Measurements from ENCODE around the gene SLC22A1. TPM values are rescaled to one million over a fixed set of nuclear protein-coding genes. Genes with fewer than 3 reads are reported as not detected.

SLC22A1 gene
- total and polyA plus RNA-seq, 2 of the 4 experiments (the other 2 are of a cell fraction), result 0.10 TPM; not detected in 1

- no peak overlapping the region for H2AFZ ChIP-seq (replicated peaks; ENCODE audit: low read length, poor library complexity)
- no CpG with 5 or more reads among the region's 2 CpGs for WGBS, 2 experiments (ENCODE audit: extremely low coverage in 2 of 2, insufficient read length in 1 of 2)
- no peak overlapping the region for H2BK120ac ChIP-seq (ENCODE audit: low read depth, low read length)
- POLR2A ChIA-PET (ENCODE audit: unreplicated experiment), result no interaction called here
- H3K27ac ChIP-seq (ENCODE audit: insufficient read depth, low read length), result no peak overlapping the region
- no peak overlapping the region for H3K4me2 ChIP-seq (ENCODE audit: low read depth, low read length)
- H3K9me1 ChIP-seq (ENCODE audit: insufficient read depth, low read length), result no peaks in the 10 kb centered on the region
- H3K36me3 ChIP-seq (ENCODE audit: control insufficient read depth, insufficient read depth, low read length), result no peaks in the 10 kb centered on the region
- no peak overlapping the region for H3K56ac ChIP-seq (ENCODE audit: extremely low read depth, insufficient read depth, low read length)
- no peak overlapping the region for H2BK20ac ChIP-seq (ENCODE audit: low read depth, low read length)
- BruUV-seq (replicated peaks), result no TSS peak
- H2BK15ac ChIP-seq (ENCODE audit: low read depth, low read length), result no peak overlapping the region
- no peak overlapping the region for H3K4me3 ChIP-seq (ENCODE audit: insufficient read depth, low read depth, low read length)
- TF ChIP-seq MAFK (IDR thresholded peaks at IDR 0.05; ENCODE audit: low read depth, low read length) (no peak), RAD21 (IDR thresholded peaks at IDR 0.05; ENCODE audit: low read length) (no peak), RFX5 (IDR thresholded peaks at IDR 0.05; ENCODE audit: low read depth, low read length) (no peak)
- dilution Hi-C loops (cut with HindIII; ENCODE audit: low sequenced_read_pairs, unreplicated experiment) (no loop called here), intact Hi-C loops (cut with micrococcal nuclease) (no loop called here), in situ Hi-C loops (cut with MboI; ENCODE audit: low sequenced_read_pairs) (no loop called here)
- no peaks in the 10 kb centered on the region for H4K20me1 ChIP-seq (ENCODE audit: insufficient read depth, low read length)
- H2AK9ac ChIP-seq (replicated peaks; ENCODE audit: low read depth, low read length, poor library complexity), result no peak overlapping the region
- H4K91ac ChIP-seq (ENCODE audit: insufficient read depth, low read depth, low read length), result no peak overlapping the region
- H3K14ac ChIP-seq (replicated peaks; ENCODE audit: low read depth, low read length), result no peak overlapping the region
- no peaks in the 10 kb centered on the region; the same call in 1 of the 2 replicates for H3K9me3 ChIP-seq (ENCODE audit: control insufficient read depth, insufficient read depth, low read length)
- no peak overlapping the region for H4K5ac ChIP-seq (ENCODE audit: low read depth, low read length)
- no peaks in the 10 kb centered on the region for H3K4me1 ChIP-seq (ENCODE audit: control insufficient read depth, insufficient read depth, low read length)
- H2AK5ac ChIP-seq (ENCODE audit: low read depth, low read length), result no peak overlapping the region
- no peaks in the 10 kb centered on the region for H3K27me3 ChIP-seq (ENCODE audit: control insufficient read depth, insufficient read depth, low read length)
- no peaks in the 10 kb centered on the region for H3K79me1 ChIP-seq (ENCODE audit: low read depth in 1 of 2, low read length in 2 of 2)
- no peak overlapping the region for H2BK5ac ChIP-seq (ENCODE audit: low read depth, low read length, poor library complexity, severe bottlenecking)
- H3K4ac ChIP-seq (ENCODE audit: low read depth, low read length), result no peak overlapping the region
- H3K9ac ChIP-seq (ENCODE audit: low read depth, low read length), result no peak overlapping the region
- DNase-seq, result no peak
- no peak overlapping the region for H3K23ac ChIP-seq (ENCODE audit: low read depth, low read length)
- no peak for ATAC-seq (ENCODE audit: low read depth)
- no peak overlapping the region for H3K18ac ChIP-seq (ENCODE audit: low read depth, low read length)
- no peak overlapping the region for H4K8ac ChIP-seq (ENCODE audit: low read depth in 2 of 2, low read length in 2 of 2)
- CTCF ChIA-PET, result no interaction called here
Measured at GRCh38 chr6:160203953-160204352, 82.3 kb downstream of the SLC22A1 start.
